T-cell (primary cell): ENCODE measurements around the gene PSAP. TPM values are rescaled to one million over a fixed set of nuclear protein-coding genes. Genes with fewer than 3 reads are reported as not detected.

Source experiments
- ATAC-seq, 4 experiments: fragments of 200-7000 bp in 3 of 4; fragments of 150-1000 bp in 1 of 4; cut with Tn5 transposase; replicated peaks in 1 of 4; 1 replicate in 3 of 4; 2 replicates in 1 of 4; pipeline ENCODE4 v1.10.0; 2021; ENCODE audit warnings: moderate library complexity in 3 of 4, mild to moderate bottlenecking in 2 of 4, moderate number of reproducible peaks in 1 of 4
- CTCF ChIA-PET, 2 donors: fragments of 300-600 bp; sonication (Branson Sonifier 250); formaldehyde crosslinking; loops; one replicate each; lab custom pipeline; 2022; ENCODE audit warnings: antibody characterized with exemption in 2 of 2; lab: Charles Lee
- POLR2A ChIA-PET, 2 donors: fragments of 300-600 bp; sonication (Branson Sonifier 250); formaldehyde crosslinking; loops; one replicate each; lab custom pipeline; 2022; ENCODE audit warnings: antibody characterized with exemption in 2 of 2; lab: Charles Lee
- DNase-seq, 35 experiments: peaks; one replicate each; pipeline versions ENCODE4 v3.0.0 to v3.0.0-alpha.2; 2013 to 2023
- H3K27ac ChIP-seq: one replicate; pipeline ENCODE4 v1.5.1; 2013; ENCODE audit warnings: low read length
- H3K27me3 ChIP-seq, 2 experiments: replicated peaks in 1 of 2; 1 replicate in 1 of 2; 2 replicates in 1 of 2; pipeline versions ENCODE4 v1.6.1 to v1.7.0; 2013; ENCODE audit warnings: low read length in 1 of 2, mixed read lengths in 1 of 2; ENCODE audit not compliant: control insufficient read depth in 2 of 2, insufficient read depth in 2 of 2; ENCODE audit errors: extremely low read depth in 1 of 2
- H3K36me3 ChIP-seq, 2 donors: 1 replicate in 1 of 2; 2 replicates in 1 of 2; pipeline versions ENCODE4 v1.6.1 to v1.7.0; 2013; ENCODE audit warnings: low read length in 1 of 2; ENCODE audit not compliant: control insufficient read depth in 2 of 2, insufficient read depth in 1 of 2; ENCODE audit errors: extremely low read depth in 1 of 2
- H3K4me1 ChIP-seq, 2 experiments: 1 replicate in 1 of 2; 2 replicates in 1 of 2; pipeline versions ENCODE4 v1.6.1 to v1.7.0; 2013; ENCODE audit warnings: low read length in 2 of 2, mixed read lengths in 1 of 2; ENCODE audit not compliant: insufficient read depth in 2 of 2, control insufficient read depth in 1 of 2; ENCODE audit errors: extremely low read depth in 1 of 2
- H3K4me3 ChIP-seq, 2 donors: 1 replicate in 1 of 2; 2 replicates in 1 of 2; pipeline versions ENCODE4 v1.5.1 to v1.7.0; 2013; ENCODE audit warnings: mild to moderate bottlenecking in 2 of 2, low read length in 1 of 2, moderate library complexity in 1 of 2; ENCODE audit not compliant: control insufficient read depth in 1 of 2; ENCODE audit errors: extremely low read depth in 1 of 2
- H3K9me3 ChIP-seq: 2 replicates; pipeline ENCODE4 v1.7.0; 2013
- H3K27ac Mint-ChIP-seq, 2 donors: one replicate each; pipeline ENCODE4 v1.8.0; 2020 to 2021; ENCODE audit warnings: mild to moderate bottlenecking in 2 of 2, mixed read lengths in 2 of 2
- H3K27me3 Mint-ChIP-seq, 2 donors: one replicate each; pipeline ENCODE4 v1.8.0; 2021 to 2022; ENCODE audit warnings: mixed read lengths in 2 of 2
- H3K36me3 Mint-ChIP-seq: one replicate; pipeline ENCODE4 v1.8.0; 2021; ENCODE audit warnings: mixed read lengths
- H3K4me1 Mint-ChIP-seq, 3 donors: one replicate each; pipeline ENCODE4 v1.8.0; 2020 to 2022; ENCODE audit warnings: mixed read lengths in 3 of 3, mild to moderate bottlenecking in 1 of 3
- H3K4me3 Mint-ChIP-seq, 3 donors: one replicate each; pipeline ENCODE4 v1.8.0; 2020 to 2022; ENCODE audit warnings: mild to moderate bottlenecking in 3 of 3, mixed read lengths in 3 of 3, moderate library complexity in 3 of 3
- H3K9me3 Mint-ChIP-seq, 3 donors: one replicate each; pipeline ENCODE4 v1.8.0; 2020 to 2022; ENCODE audit warnings: mixed read lengths in 3 of 3
- WGBS: methylation state at CpG from one replicate; pipeline ENCODE4 v1.1.5; 2013; ENCODE audit warnings: missing lambda C conversion rate; ENCODE audit not compliant: insufficient coverage; 5-methylcytosine and 5-hydroxymethylcytosine counted together
- total RNA-seq, 35 experiments: library from RNA in 6 of 35; stranded (reverse) in 6 of 35; fragments of 120-200 nt in 1 of 35; gene quantifications; one replicate each; pipeline versions ENCODE4 v1.2.1 to v1.2.4 and lab custom pipeline; 2013 to 2026

PSAP gene
- total RNA-seq, 5 donors from 2014 or later (not counting 1 experiment from before 2014, with no cell fraction given) = 155 to 208 (median 190) TPM

GRCh38 chr10:71864911-71865361 lies 13.9 kb upstream of the PSAP start:
- no CpG with 5 or more reads among the region's 5 CpGs for WGBS
- Mint-ChIP-seq H3K9me3 (no peaks in the 10 kb centered on the region), H3K4me3 (no peak overlapping the region), H3K27me3 (peaks cover 0 to 2% of the 10 kb centered on the region in 2 donors), H3K4me1 (peaks cover 0 to 2% (median 0%) of the 10 kb centered on the region in 3 donors), H3K27ac (no peak overlapping the region), H3K36me3 (no peaks in the 10 kb centered on the region)
- Histone ChIP-seq H3K4me1 (no peaks in the 10 kb centered on the region), H3K27me3 (peaks cover 0 to 14% of the 10 kb centered on the region in 2 experiments), H3K27ac (no peak overlapping the region), H3K36me3 (no peaks in the 10 kb centered on the region), H3K9me3 (no peaks in the 10 kb centered on the region), H3K4me3 (no peak overlapping the region)
- ATAC-seq = no peak
- POLR2A ChIA-PET = no interaction called here
- CTCF ChIA-PET = interaction anchor here in 1 of 2 donors (0.7 kb wide), 1 partner anchor 318 kb away, joined by 6 read pairs; no protein-coding TSS in a partner anchor
- DNase-seq = no peak

- no peaks in the 10 kb centered on the region for H3K36me3 Mint-ChIP-seq
- H3K4me1 Mint-ChIP-seq = no peaks in the 10 kb centered on the region
- no peak overlapping the region for H3K27ac Mint-ChIP-seq
- ATAC-seq (no peak), DNase-seq (no peak)
- CTCF ChIA-PET = interaction anchor here in 1 of 2 donors (0.6 kb wide), 1 partner anchor 465 kb away, joined by 3 read pairs; no protein-coding TSS in a partner anchor
- H3K4me3 Mint-ChIP-seq = no peak overlapping the region
- Histone ChIP-seq H3K36me3 (no peaks in the 10 kb centered on the region), H3K9me3 (no peaks in the 10 kb centered on the region), H3K4me1 (no peaks in the 10 kb centered on the region), H3K27me3 (peaks cover 0 to 16% of the 10 kb centered on the region in 2 experiments), H3K4me3 (no peak overlapping the region), H3K27ac (no peak overlapping the region)
- 91% methylated on average over 4 of the region's 6 CpGs for WGBS
- H3K27me3 Mint-ChIP-seq = no peaks in the 10 kb centered on the region
- H3K9me3 Mint-ChIP-seq = no peaks in the 10 kb centered on the region
- POLR2A ChIA-PET = no interaction called here
These were observed 12.2 kb upstream of the PSAP start for GRCh38 chr10:71863203-71863602.

- no peaks in the 10 kb centered on the region for H3K4me1 Mint-ChIP-seq
- POLR2A ChIA-PET = interaction anchor here in 1 of 2 donors (0.6 kb wide), 1 partner anchor 60 kb away, joined by 3 read pairs; no protein-coding TSS in a partner anchor
These were observed 9.4 kb upstream of the PSAP start for GRCh38 chr10:71860243-71861029.

GRCh38 chr10:71857934-71858890 lies 7.2 kb upstream of the PSAP start:
- Histone ChIP-seq H3K27ac (no peak overlapping the region), H3K36me3 (no peaks in the 10 kb centered on the region), H3K9me3 (no peaks in the 10 kb centered on the region), H3K4me1 (no peaks in the 10 kb centered on the region), H3K27me3 (peaks cover 0 to 2% of the 10 kb centered on the region in 2 experiments), H3K4me3 (no peak overlapping the region)
- no peaks in the 10 kb centered on the region for H3K4me1 Mint-ChIP-seq
- POLR2A ChIA-PET = no interaction called here
- H3K27me3 Mint-ChIP-seq = no peaks in the 10 kb centered on the region
- 85% methylated on average over 8 of the region's 12 CpGs for WGBS
- H3K4me3 Mint-ChIP-seq = no peak overlapping the region
- no peaks in the 10 kb centered on the region for H3K9me3 Mint-ChIP-seq
- DNase-seq (no peak), ATAC-seq (no peak)
- no peaks in the 10 kb centered on the region for H3K36me3 Mint-ChIP-seq
- CTCF ChIA-PET = no interaction called here
- H3K27ac Mint-ChIP-seq = no peak overlapping the region

More at GRCh38 chr10:71860243-71861029, 9.4 kb upstream of the PSAP start:
- H3K36me3 ChIP-seq = no peaks in the 10 kb centered on the region
- Mint-ChIP-seq H3K36me3 (no peaks in the 10 kb centered on the region), H3K9me3 (no peaks in the 10 kb centered on the region), H3K27me3 (no peaks in the 10 kb centered on the region), H3K27ac (no peak overlapping the region), H3K4me3 (no peak overlapping the region)
- peak in 1 of 35 experiments; percentile 44 for DNase-seq
- no peak overlapping the region for H3K4me3 ChIP-seq
- 86% methylated on average over 11 of the region's 11 CpGs for WGBS
- peaks cover 0 to 4% of the 10 kb centered on the region in 2 experiments for H3K27me3 ChIP-seq
- H3K27ac ChIP-seq = no peak overlapping the region
- peak in 2 of 4 experiments; percentile 19 to 28 for ATAC-seq
- CTCF ChIA-PET = interaction anchor here in 1 of 2 donors (1.4 kb wide), 1 partner anchor 9 kb away, joined by 4 read pairs; the partner anchor contains the start of gene PSAP
- no peaks in the 10 kb centered on the region for H3K4me1 ChIP-seq
- no peaks in the 10 kb centered on the region for H3K9me3 ChIP-seq

GRCh38 chr10:71856619-71857018 lies 5.6 kb upstream of the PSAP start:
- H3K27me3 ChIP-seq = peaks cover 0 to 2% of the 10 kb centered on the region in 2 experiments
- H3K9me3 ChIP-seq = no peaks in the 10 kb centered on the region
- H3K36me3 ChIP-seq = no peaks in the 10 kb centered on the region
- no peak for DNase-seq
- H3K27ac ChIP-seq = no peak overlapping the region
- H3K9me3 Mint-ChIP-seq = no peaks in the 10 kb centered on the region
- peaks cover 1 to 3% (median 3%) of the 10 kb centered on the region in 3 donors for H3K4me1 Mint-ChIP-seq
- ATAC-seq = no peak
- H3K36me3 Mint-ChIP-seq = no peaks in the 10 kb centered on the region
- H3K4me1 ChIP-seq = peaks cover 0 to 3% of the 10 kb centered on the region in 2 experiments
- 94% methylated on average over 3 of the region's 4 CpGs for WGBS
- H3K27me3 Mint-ChIP-seq = no peaks in the 10 kb centered on the region
- ChIA-PET CTCF (interaction anchor here in 1 of 2 donors (0.7 kb wide), 1 partner anchor 1116 kb away, joined by 8 read pairs; no protein-coding TSS in a partner anchor), POLR2A (no interaction called here)
- H3K27ac Mint-ChIP-seq = no peak overlapping the region
- no peak overlapping the region for H3K4me3 ChIP-seq
- no peak overlapping the region for H3K4me3 Mint-ChIP-seq

GRCh38 chr10:71854031-71854430 lies 3.0 kb upstream of the PSAP start:
- no peak overlapping the region for H3K4me3 Mint-ChIP-seq
- Histone ChIP-seq H3K36me3 (no peaks in the 10 kb centered on the region), H3K4me3 (no peak overlapping the region), H3K27me3 (peaks cover 0 to under 1% of the 10 kb centered on the region in 2 experiments), H3K27ac (no peak overlapping the region), H3K9me3 (no peaks in the 10 kb centered on the region), H3K4me1 (peaks cover 0 to 22% of the 10 kb centered on the region in 2 experiments)
- no peak overlapping the region for H3K27ac Mint-ChIP-seq
- ChIA-PET CTCF (interaction anchor here in 1 of 2 donors (0.7 kb wide), 1 partner anchor 49 kb away, joined by 3 read pairs; no protein-coding TSS in a partner anchor), POLR2A (interaction anchor here in 1 of 2 donors (0.5 kb wide), 1 partner anchor 19 kb away, joined by 3 read pairs; no protein-coding TSS in a partner anchor)
- no peak for ATAC-seq
- no peaks in the 10 kb centered on the region for H3K9me3 Mint-ChIP-seq
- H3K27me3 Mint-ChIP-seq = no peaks in the 10 kb centered on the region
- 84% methylated on average over 5 of the region's 5 CpGs for WGBS
- H3K36me3 Mint-ChIP-seq = no peaks in the 10 kb centered on the region
- H3K4me1 Mint-ChIP-seq = peaks cover 21 to 26% (median 24%) of the 10 kb centered on the region in 3 donors
- no peak for DNase-seq
